Measurements from ENCODE around the gene DNAI7. TPM values are rescaled to one million over a fixed set of nuclear protein-coding genes. Genes with fewer than 3 reads are reported as not detected.

The DNAI7 gene
- total RNA-seq, 1 experiment from 2014 or later, result 0.52 TPM

DNA sequence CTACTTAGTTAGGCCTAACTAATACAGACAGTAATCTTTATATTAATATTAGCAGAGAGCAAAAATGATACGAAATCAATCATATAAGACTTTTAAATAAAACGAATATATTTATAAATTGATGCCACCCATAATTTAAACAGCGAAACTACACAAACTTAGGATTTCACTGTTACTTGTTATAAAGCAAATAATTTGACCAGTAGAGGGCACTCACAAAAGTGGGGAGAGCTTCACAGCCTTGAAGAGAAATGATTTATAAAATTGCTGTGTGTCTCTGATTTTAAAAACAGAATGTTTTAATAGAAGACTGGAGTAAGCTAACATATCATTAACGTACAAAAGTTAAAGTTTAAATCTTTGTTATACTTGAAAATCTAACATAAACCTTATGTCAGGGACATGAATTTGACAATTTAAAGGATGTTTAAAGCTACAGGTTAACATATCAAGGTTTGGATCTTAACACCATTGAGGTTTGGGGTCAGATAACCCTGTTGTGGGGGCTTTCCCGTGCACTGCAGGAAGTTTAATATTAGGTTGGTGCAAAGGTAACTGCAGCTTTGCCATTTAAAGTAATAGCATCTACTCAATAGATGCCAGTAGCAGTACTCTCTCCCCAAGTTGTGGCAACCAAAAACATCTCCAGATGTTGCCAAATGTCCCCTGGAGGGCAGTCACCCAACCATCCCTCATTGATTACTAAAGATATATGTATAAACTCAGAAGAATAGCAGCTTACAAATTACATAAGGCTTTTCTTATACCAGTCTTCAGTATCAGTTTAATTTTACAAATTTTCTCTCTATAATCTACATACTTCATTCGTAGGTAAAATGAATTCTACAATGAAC is 46.4 kb upstream of the DNAI7 start:
- H3K79me2 ChIP-seq (ENCODE audit: insufficient read depth, low read length), result peaks cover 73% of the 10 kb centered on the region
- intact Hi-C loops (cut with micrococcal nuclease), result loop anchor here (1.0 to 10.0 kb wide), 3 partner anchors 146 to 803 kb away; partner anchors contain the start of gene LMNTD1

More for the DNA sequence above, 46.4 kb upstream of the DNAI7 start:
- peak; percentile 18 for DNase-seq (ENCODE audit: low read depth, low spot score)
- no peak overlapping the region for H2AFZ ChIP-seq (ENCODE audit: low read depth, low read length, poor library complexity, severe bottlenecking)
- CTCF ChIA-PET, result interaction anchor here (0.9 to 2.1 kb wide), 12 partner anchors 10 to 316 kb away, joined by 3 to 16 read pairs (median 6); partner anchors contain the start of genes DNAI7, ETFRF1 and KRAS
- POLR2A ChIA-PET, result interaction anchor here (1.1 to 1.5 kb wide), 3 partner anchors 10 to 146 kb away, joined by 3 to 6 read pairs (median 4); partner anchors contain the start of gene KRAS
- no peak overlapping the region for H3K9ac ChIP-seq (ENCODE audit: low read length)
- H3K36me3 ChIP-seq (ENCODE audit: control insufficient read depth in 1 of 2, insufficient read depth in 2 of 2, low read length in 2 of 2), result 0 out of 4 replicates have a peak, but pooled peaks cover 0 to 4% of the 10 kb centered on the region in 2 experiments
- TF ChIP-seq SIN3A (IDR thresholded peaks at IDR 0.05; ENCODE audit: low read depth) (no peak), POLR2A (IDR thresholded peaks at IDR 0.05; ENCODE audit: borderline replicate concordance, extremely low read depth, insufficient read depth, insufficient read length) (no peak), EZH2phosphoT487 (IDR thresholded peaks at IDR 0.05; ENCODE audit: borderline replicate concordance) (no peak), RAD21 (IDR thresholded peaks at IDR 0.05; ENCODE audit: low read depth) (peak; percentile 58), CEBPB (IDR thresholded peaks at IDR 0.05; ENCODE audit: low read depth) (0 out of 2 replicates have a peak, but pooled peaks have one; percentile 12)
- TF ChIP-seq, protein P1, sequence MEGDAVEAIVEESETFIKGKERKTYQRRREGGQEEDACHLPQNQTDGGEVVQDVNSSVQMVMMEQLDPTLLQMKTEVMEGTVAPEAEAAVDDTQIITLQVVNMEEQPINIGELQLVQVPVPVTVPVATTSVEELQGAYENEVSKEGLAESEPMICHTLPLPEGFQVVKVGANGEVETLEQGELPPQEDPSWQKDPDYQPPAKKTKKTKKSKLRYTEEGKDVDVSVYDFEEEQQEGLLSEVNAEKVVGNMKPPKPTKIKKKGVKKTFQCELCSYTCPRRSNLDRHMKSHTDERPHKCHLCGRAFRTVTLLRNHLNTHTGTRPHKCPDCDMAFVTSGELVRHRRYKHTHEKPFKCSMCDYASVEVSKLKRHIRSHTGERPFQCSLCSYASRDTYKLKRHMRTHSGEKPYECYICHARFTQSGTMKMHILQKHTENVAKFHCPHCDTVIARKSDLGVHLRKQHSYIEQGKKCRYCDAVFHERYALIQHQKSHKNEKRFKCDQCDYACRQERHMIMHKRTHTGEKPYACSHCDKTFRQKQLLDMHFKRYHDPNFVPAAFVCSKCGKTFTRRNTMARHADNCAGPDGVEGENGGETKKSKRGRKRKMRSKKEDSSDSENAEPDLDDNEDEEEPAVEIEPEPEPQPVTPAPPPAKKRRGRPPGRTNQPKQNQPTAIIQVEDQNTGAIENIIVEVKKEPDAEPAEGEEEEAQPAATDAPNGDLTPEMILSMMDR (IDR thresholded peaks at IDR 0.05 in 2 of 3, conservative IDR thresholded peaks at IDR 0.05 in 1 of 3; ENCODE audit: borderline replicate concordance in 1 of 3, insufficient read depth in 1 of 3, low read depth in 2 of 3, low read length in 2 of 3), result peak; percentile 39 to 72 (median 63); a peak in 5 of 6 replicates
- TF ChIP-seq, protein P2, sequence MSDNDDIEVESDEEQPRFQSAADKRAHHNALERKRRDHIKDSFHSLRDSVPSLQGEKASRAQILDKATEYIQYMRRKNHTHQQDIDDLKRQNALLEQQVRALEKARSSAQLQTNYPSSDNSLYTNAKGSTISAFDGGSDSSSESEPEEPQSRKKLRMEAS (IDR thresholded peaks at IDR 0.05), result no peak
- H3K27me3 ChIP-seq (ENCODE audit: insufficient read depth, low read length), result no peaks in the 10 kb centered on the region
- H3K9me2 ChIP-seq (ENCODE audit: insufficient read depth), result no peaks in the 10 kb centered on the region
- no TSS peak for BruUV-seq (replicated peaks)
- no peaks in the 10 kb centered on the region for H3K9me3 ChIP-seq (ENCODE audit: control insufficient read depth in 1 of 2, insufficient read depth in 1 of 2, low read depth in 1 of 2, low read length in 2 of 2)
- H3K4me3 ChIP-seq (replicated peaks in 1 of 2; ENCODE audit: low read depth in 1 of 2, low read length in 2 of 2), result no peak overlapping the region
- RAD21 ChIA-PET (ENCODE audit: low non-redundant PET in 1 of 2, low total read pairs in 2 of 2, uncharacterized antibody in 2 of 2, unreplicated experiment in 2 of 2), result interaction anchor here (0.5 to 1.1 kb wide), 4 partner anchors 71 to 165 kb away, joined by 3 to 6 read pairs (median 4); no protein-coding TSS in a partner anchor
- H3K4me2 ChIP-seq (ENCODE audit: low read length), result no peak overlapping the region
- no peak for ATAC-seq
- H3K27ac ChIP-seq (ENCODE audit: low read depth, low read length), result no peak overlapping the region
- H4K20me1 ChIP-seq (ENCODE audit: insufficient read depth), result no peaks in the 10 kb centered on the region; the same call in 1 of the 2 replicates
- H3K4me1 ChIP-seq (ENCODE audit: control insufficient read depth in 1 of 2, insufficient read depth in 2 of 2, low read length in 2 of 2), result no peaks in the 10 kb centered on the region

Measured in HCT116 (cell line).